Naive thymus-derived CD4-positive, alpha-beta T cell (primary cell): Measurements from ENCODE around the gene CYP4Z1. TPM values are rescaled to one million over a fixed set of nuclear protein-coding genes. Genes with fewer than 3 reads are reported as not detected.
"Not testable (repeated sequence)": the region's sequence is repeated elsewhere in the genome, so short reads cannot be mapped to it uniquely, and the experiment has no call there.

Experiments used
- ATAC-seq: fragments of 150-1000 bp; cut with Tn5 transposase; 2 replicates; pipeline ENCODE4 v1.10.0; 2021; ENCODE audit warnings: mild to moderate bottlenecking, moderate library complexity
- CTCF ChIA-PET: fragments of 350-600 bp; sonication (Branson Sonifier 250); formaldehyde crosslinking; loops from one replicate; lab custom pipeline; 2021; ENCODE audit warnings: antibody characterized with exemption; lab: Charles Lee
- POLR2A ChIA-PET: fragments of 350-600 bp; sonication (Branson Sonifier 250); formaldehyde crosslinking; loops from one replicate; lab custom pipeline; 2021; ENCODE audit warnings: antibody characterized with exemption, inconsistent platforms; lab: Charles Lee
- DNase-seq, 9 donors: peaks; one replicate each; pipeline versions ENCODE4 v3.0.0 to v3.0.0-alpha.2; 2020 to 2022; ENCODE audit warnings: mixed read lengths in 1 of 9
- H3K27ac ChIP-seq: one replicate; pipeline ENCODE4 v1.7.0; 2013; ENCODE audit warnings: mild to moderate bottlenecking, low read depth, low read length, moderate library complexity
- H3K27me3 ChIP-seq, 2 donors: one replicate each; pipeline ENCODE4 v1.7.0; 2013; ENCODE audit warnings: low read length in 2 of 2, mild to moderate bottlenecking in 2 of 2, moderate library complexity in 2 of 2; ENCODE audit not compliant: control insufficient read depth in 2 of 2, insufficient read depth in 2 of 2
- H3K36me3 ChIP-seq, 3 experiments: 1 replicate in 2 of 3; 2 replicates in 1 of 3; pipeline ENCODE4 v1.7.0; 2013; ENCODE audit warnings: low read length in 3 of 3, mild to moderate bottlenecking in 3 of 3, moderate library complexity in 1 of 3; ENCODE audit not compliant: insufficient read depth in 3 of 3, control insufficient read depth in 2 of 3
- H3K4me1 ChIP-seq, 2 donors: one replicate each; pipeline ENCODE4 v1.7.0; 2013; ENCODE audit warnings: low read length in 2 of 2, mild to moderate bottlenecking in 2 of 2, moderate library complexity in 1 of 2; ENCODE audit not compliant: control insufficient read depth in 2 of 2, insufficient read depth in 2 of 2
- H3K4me3 ChIP-seq: 2 replicates; pipeline ENCODE4 v1.7.0; 2013; ENCODE audit warnings: mild to moderate bottlenecking, low read length
- H3K9me3 ChIP-seq, 3 experiments: 1 replicate in 2 of 3; 2 replicates in 1 of 3; pipeline ENCODE4 v1.7.0; 2013; ENCODE audit warnings: low read length in 3 of 3; ENCODE audit not compliant: control insufficient read depth in 2 of 3
- H3K27ac Mint-ChIP-seq, 9 donors: one replicate each; pipeline ENCODE4 v1.8.0; 2020 to 2022; ENCODE audit warnings: mixed read lengths in 9 of 9, mild to moderate bottlenecking in 8 of 9, moderate library complexity in 5 of 9, inconsistent platforms in 2 of 9
- H3K27me3 Mint-ChIP-seq, 5 donors: one replicate each; pipeline ENCODE4 v1.8.0; 2021 to 2022; ENCODE audit warnings: mixed read lengths in 5 of 5, mild to moderate bottlenecking in 1 of 5
- H3K36me3 Mint-ChIP-seq, 5 donors: one replicate each; pipeline ENCODE4 v1.8.0; 2020 to 2022; ENCODE audit warnings: mixed read lengths in 5 of 5, mild to moderate bottlenecking in 3 of 5, inconsistent platforms in 1 of 5
- H3K4me1 Mint-ChIP-seq, 7 donors: one replicate each; pipeline ENCODE4 v1.8.0; 2020 to 2022; ENCODE audit warnings: mixed read lengths in 7 of 7, mild to moderate bottlenecking in 3 of 7, inconsistent platforms in 1 of 7
- H3K4me3 Mint-ChIP-seq, 10 donors: one replicate each; pipeline ENCODE4 v1.8.0; 2020 to 2022; ENCODE audit warnings: mild to moderate bottlenecking in 10 of 10, mixed read lengths in 10 of 10, moderate library complexity in 6 of 10, inconsistent platforms in 2 of 10
- H3K9me3 Mint-ChIP-seq, 11 donors: one replicate each; pipeline ENCODE4 v1.8.0; 2020 to 2022; ENCODE audit warnings: mixed read lengths in 11 of 11, mild to moderate bottlenecking in 4 of 11, inconsistent platforms in 1 of 11, moderate library complexity in 1 of 11
- intact Hi-C, 2 donors: fragments of 100-400 bp; cut with micrococcal nuclease; formaldehyde crosslinking; loops; one replicate each; pipeline ENCODE4 v1.15.1; 2023
- polyA plus RNA-seq, 2 donors: library from polyadenylated mRNA; unstranded; fragments of 300-500 nt; fragmentation: Illumina TruSeq; gene quantifications; one replicate each; pipeline ENCODE4 v1.2.3, GENCODE V29; 2021
- total RNA-seq, 6 experiments: library from RNA in 5 of 6; stranded (reverse) in 5 of 6; gene quantifications; 1 replicate in 5 of 6; 2 replicates in 1 of 6; pipeline ENCODE4 v1.2.3 and lab custom pipeline; 2021 to 2026

CYP4Z1 gene
- total and polyA plus RNA-seq, 7 experiments from 2014 or later: not detected

GRCh38 chr1:47031585-47031984, 35.4 kb upstream of the CYP4Z1 start:
- Mint-ChIP-seq H3K36me3 (no peaks in the 10 kb centered on the region), H3K4me3 (no peak overlapping the region), H3K27ac (no peak overlapping the region), H3K27me3 (peaks cover 17 to 31% (median 31%) of the 10 kb centered on the region in 5 donors), H3K9me3 (no peaks in the 10 kb centered on the region), H3K4me1 (no peaks in the 10 kb centered on the region)
- ATAC-seq: no peak
- intact Hi-C loops: no loop called here
- H3K9me3 ChIP-seq: no peaks in the 10 kb centered on the region
- ChIA-PET POLR2A (no interaction called here), CTCF (no interaction called here)
- no peak overlapping the region for H3K4me3 ChIP-seq
- H3K4me1 ChIP-seq: no peaks in the 10 kb centered on the region
- DNase-seq: no peak
- no peak overlapping the region for H3K27ac ChIP-seq
- no peaks in the 10 kb centered on the region for H3K27me3 ChIP-seq
- no peaks in the 10 kb centered on the region for H3K36me3 ChIP-seq

DNA sequence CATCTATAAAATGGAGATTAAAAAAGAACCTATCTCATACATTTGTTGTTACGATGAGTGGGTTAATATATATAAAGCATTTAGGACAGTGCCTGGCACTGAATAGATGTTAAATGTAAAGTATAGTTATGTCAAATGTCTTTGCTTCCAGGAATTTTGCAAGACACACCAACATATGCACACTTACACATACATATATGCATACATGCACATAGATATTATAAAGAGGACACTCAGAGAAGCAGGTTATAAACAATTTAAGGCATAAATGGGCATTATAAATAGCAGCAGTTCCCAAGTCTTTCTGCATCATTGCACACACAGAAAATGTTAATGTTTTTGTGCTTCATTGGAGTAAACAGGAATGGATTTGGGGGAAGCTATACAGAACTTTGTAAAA, 30.3 kb upstream of the CYP4Z1 start:
- DNase-seq (no peak), ATAC-seq (no peak)
- H3K36me3 Mint-ChIP-seq: no peaks in the 10 kb centered on the region
- H3K36me3 ChIP-seq: no peaks in the 10 kb centered on the region
- ChIA-PET POLR2A (interaction anchor here (0.7 kb wide), 1 partner anchor 667 kb away, joined by 3 read pairs; no protein-coding TSS in a partner anchor), CTCF (no interaction called here)
- H3K4me3 ChIP-seq: no peak overlapping the region
- H3K9me3 ChIP-seq: no peaks in the 10 kb centered on the region
- H3K27me3 ChIP-seq: no peaks in the 10 kb centered on the region
- peaks cover 13 to 33% (median 19%) of the 10 kb centered on the region in 5 donors for H3K27me3 Mint-ChIP-seq
- H3K4me1 ChIP-seq: no peaks in the 10 kb centered on the region
- intact Hi-C loops: no loop called here
- no peak overlapping the region for H3K27ac ChIP-seq
- H3K4me3 Mint-ChIP-seq: no peak overlapping the region
- no peak overlapping the region for H3K27ac Mint-ChIP-seq
- H3K4me1 Mint-ChIP-seq: no peaks in the 10 kb centered on the region
- no peaks in the 10 kb centered on the region for H3K9me3 Mint-ChIP-seq

- no peak overlapping the region for H3K4me3 ChIP-seq
- Mint-ChIP-seq H3K4me1 (peaks cover 0 to 6% (median 0%) of the 10 kb centered on the region in 7 donors), H3K36me3 (peaks cover 0 to 12% (median 0%) of the 10 kb centered on the region in 5 donors), H3K4me3 (no peak overlapping the region), H3K9me3 (peaks cover 0 to 33% (median 8%) of the 10 kb centered on the region in 11 donors), H3K27me3 (peaks cover 22 to 54% (median 41%) of the 10 kb centered on the region in 5 donors), H3K27ac (no peak overlapping the region)
- no peak overlapping the region for H3K27ac ChIP-seq
- no peaks in the 10 kb centered on the region for H3K27me3 ChIP-seq
- no peak for DNase-seq
- intact Hi-C loops: no loop called here
- POLR2A ChIA-PET: no interaction called here
- H3K9me3 ChIP-seq: no peaks in the 10 kb centered on the region
- H3K36me3 ChIP-seq: no peaks in the 10 kb centered on the region
- H3K4me1 ChIP-seq: no peaks in the 10 kb centered on the region
- no peak for ATAC-seq
- CTCF ChIA-PET: no interaction called here
These were observed 7.7 kb upstream of the CYP4Z1 start for GRCh38 chr1:47059376-47059775.

DNA sequence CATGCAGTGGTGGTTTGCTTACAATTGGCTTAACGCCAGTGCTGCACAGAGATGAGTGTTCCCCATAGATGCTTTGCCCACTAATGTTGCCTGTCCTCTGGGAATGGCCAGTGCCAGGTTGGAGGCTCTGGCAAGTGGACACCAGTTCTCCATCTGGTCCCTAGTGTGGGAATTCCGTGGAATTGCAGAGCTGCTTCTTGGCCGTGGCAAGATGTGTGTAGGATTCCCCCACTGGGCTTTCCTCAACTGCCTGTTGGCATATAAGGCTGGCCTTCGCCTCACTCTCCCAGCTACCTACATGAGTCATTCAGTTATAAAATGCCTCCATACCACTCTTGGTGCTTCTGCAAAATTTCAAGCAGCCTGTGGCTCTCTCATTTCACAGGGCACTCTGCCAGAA, 2.0 kb downstream of the CYP4Z1 start:
- intact Hi-C loops, CTCF ChIA-PET, ATAC-seq, H3K4me3 Mint-ChIP-seq, H3K27me3 ChIP-seq, H3K27ac Mint-ChIP-seq, H3K36me3 ChIP-seq, DNase-seq, H3K27ac ChIP-seq, H3K4me1 Mint-ChIP-seq, POLR2A ChIA-PET, H3K4me3 ChIP-seq, H3K4me1 ChIP-seq, H3K9me3 Mint-ChIP-seq, H3K9me3 ChIP-seq, H3K36me3 Mint-ChIP-seq: not testable (repeated sequence)
- peaks cover 7 to 29% (median 16%) of the 10 kb centered on the region in 5 donors for H3K27me3 Mint-ChIP-seq

DNA sequence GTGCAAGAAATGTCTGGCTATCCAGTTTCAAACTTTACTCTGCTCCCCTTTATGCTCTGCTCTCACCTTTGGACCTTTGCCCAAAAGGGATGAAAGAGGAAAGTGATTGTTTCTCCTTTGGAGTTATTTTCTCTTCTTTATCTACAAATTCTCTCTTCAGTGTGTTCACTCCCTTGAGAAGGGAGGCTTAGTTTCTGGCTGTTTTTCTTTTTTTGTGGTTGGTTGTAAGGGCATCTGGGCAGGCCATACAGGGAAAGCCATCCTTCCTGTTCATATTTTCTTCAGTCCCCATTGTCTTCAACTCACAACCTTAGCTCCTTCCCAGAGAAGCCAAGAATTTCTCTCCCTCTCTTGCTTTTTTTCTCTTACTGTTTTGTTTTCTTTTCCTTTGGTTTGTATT, 2.5 kb downstream of the CYP4Z1 start:
- H3K27ac Mint-ChIP-seq, H3K36me3 ChIP-seq, CTCF ChIA-PET, ATAC-seq, H3K4me3 Mint-ChIP-seq, H3K36me3 Mint-ChIP-seq, H3K4me1 ChIP-seq, H3K9me3 Mint-ChIP-seq, H3K4me3 ChIP-seq, H3K4me1 Mint-ChIP-seq, H3K27ac ChIP-seq, H3K9me3 ChIP-seq, POLR2A ChIA-PET, intact Hi-C loops, DNase-seq, H3K27me3 ChIP-seq: not testable (repeated sequence)
- H3K27me3 Mint-ChIP-seq: peaks cover 7 to 26% (median 16%) of the 10 kb centered on the region in 5 donors

GRCh38 chr1:47089356-47089755, 22.3 kb downstream of the CYP4Z1 start:
- peak in 6 of 9 donors; percentile 6 to 14 (median 12) for DNase-seq
- H3K36me3 ChIP-seq, H3K36me3 Mint-ChIP-seq, POLR2A ChIA-PET, H3K4me1 Mint-ChIP-seq, H3K9me3 Mint-ChIP-seq, H3K27me3 Mint-ChIP-seq, ATAC-seq, H3K4me1 ChIP-seq, H3K27ac Mint-ChIP-seq, H3K4me3 Mint-ChIP-seq, H3K9me3 ChIP-seq, intact Hi-C loops, H3K4me3 ChIP-seq, H3K27ac ChIP-seq, CTCF ChIA-PET, H3K27me3 ChIP-seq: not testable (repeated sequence)

- H3K9me3 ChIP-seq, H3K27me3 Mint-ChIP-seq, H3K9me3 Mint-ChIP-seq, H3K27ac ChIP-seq, H3K36me3 ChIP-seq, intact Hi-C loops, H3K4me1 Mint-ChIP-seq, H3K27me3 ChIP-seq, H3K36me3 Mint-ChIP-seq, POLR2A ChIA-PET, H3K4me1 ChIP-seq, CTCF ChIA-PET, H3K4me3 Mint-ChIP-seq, H3K4me3 ChIP-seq, ATAC-seq, DNase-seq, H3K27ac Mint-ChIP-seq: not testable (repeated sequence)
These were observed 24.4 kb downstream of the CYP4Z1 start for GRCh38 chr1:47091476-47091875.
